Measurements from ENCODE around the gene RCOR3. TPM values are rescaled to one million over a fixed set of nuclear protein-coding genes. Genes with fewer than 3 reads are reported as not detected.

RCOR3 gene
- total RNA-seq, 1 donor = 39.8 TPM

DNA sequence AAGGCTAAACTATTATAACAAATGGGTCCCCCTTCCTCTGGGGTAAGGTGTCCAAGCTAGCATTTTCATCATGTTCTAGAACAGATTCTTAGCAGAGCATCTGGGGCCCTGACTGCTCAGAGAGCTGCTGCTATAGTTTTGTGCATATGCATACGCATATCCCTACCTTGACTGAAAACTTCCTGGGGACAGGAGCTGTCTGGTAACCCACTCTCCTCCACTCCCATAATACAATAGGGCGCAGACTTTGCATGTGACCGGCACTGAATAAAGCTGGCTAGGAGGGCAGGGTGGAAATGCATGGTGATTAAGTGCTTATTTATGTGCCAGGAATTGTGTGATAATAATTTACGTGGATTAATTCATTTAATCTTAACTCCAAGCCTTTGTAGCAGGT, 79.1 kb downstream of the RCOR3 start:
- no peaks in the 10 kb centered on the region for H3K36me3 ChIP-seq (ENCODE audit: insufficient read depth, low read length)
- H3K4me3 ChIP-seq (ENCODE audit: insufficient read depth, low read length) = no peak overlapping the region
- H2AFZ ChIP-seq (ENCODE audit: low read length) = no peak overlapping the region
- no peak overlapping the region for H3K27ac ChIP-seq (ENCODE audit: low read depth, low read length)
- H3K4me2 ChIP-seq (ENCODE audit: insufficient read depth, low read length) = no peak overlapping the region
- H4K20me1 ChIP-seq (ENCODE audit: insufficient read depth, low read length) = peaks cover 34% of the 10 kb centered on the region
- peaks cover 69% of the 10 kb centered on the region for H3K79me2 ChIP-seq (ENCODE audit: insufficient read depth, low read length)
- H3K9me3 ChIP-seq (ENCODE audit: low read depth, low read length) = no peaks in the 10 kb centered on the region
- H3K27me3 ChIP-seq (ENCODE audit: insufficient read depth, low read length) = no peaks in the 10 kb centered on the region
- no peak for DNase-seq (ENCODE audit: insufficient read length, low spot score, missing footprints)
- TF ChIP-seq, protein P1, sequence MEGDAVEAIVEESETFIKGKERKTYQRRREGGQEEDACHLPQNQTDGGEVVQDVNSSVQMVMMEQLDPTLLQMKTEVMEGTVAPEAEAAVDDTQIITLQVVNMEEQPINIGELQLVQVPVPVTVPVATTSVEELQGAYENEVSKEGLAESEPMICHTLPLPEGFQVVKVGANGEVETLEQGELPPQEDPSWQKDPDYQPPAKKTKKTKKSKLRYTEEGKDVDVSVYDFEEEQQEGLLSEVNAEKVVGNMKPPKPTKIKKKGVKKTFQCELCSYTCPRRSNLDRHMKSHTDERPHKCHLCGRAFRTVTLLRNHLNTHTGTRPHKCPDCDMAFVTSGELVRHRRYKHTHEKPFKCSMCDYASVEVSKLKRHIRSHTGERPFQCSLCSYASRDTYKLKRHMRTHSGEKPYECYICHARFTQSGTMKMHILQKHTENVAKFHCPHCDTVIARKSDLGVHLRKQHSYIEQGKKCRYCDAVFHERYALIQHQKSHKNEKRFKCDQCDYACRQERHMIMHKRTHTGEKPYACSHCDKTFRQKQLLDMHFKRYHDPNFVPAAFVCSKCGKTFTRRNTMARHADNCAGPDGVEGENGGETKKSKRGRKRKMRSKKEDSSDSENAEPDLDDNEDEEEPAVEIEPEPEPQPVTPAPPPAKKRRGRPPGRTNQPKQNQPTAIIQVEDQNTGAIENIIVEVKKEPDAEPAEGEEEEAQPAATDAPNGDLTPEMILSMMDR (IDR thresholded peaks at IDR 0.05; ENCODE audit: extremely low read depth, low read depth, low read length) = no peak
- no peaks in the 10 kb centered on the region for H3K4me1 ChIP-seq (ENCODE audit: insufficient read depth, low read length)

DNA sequence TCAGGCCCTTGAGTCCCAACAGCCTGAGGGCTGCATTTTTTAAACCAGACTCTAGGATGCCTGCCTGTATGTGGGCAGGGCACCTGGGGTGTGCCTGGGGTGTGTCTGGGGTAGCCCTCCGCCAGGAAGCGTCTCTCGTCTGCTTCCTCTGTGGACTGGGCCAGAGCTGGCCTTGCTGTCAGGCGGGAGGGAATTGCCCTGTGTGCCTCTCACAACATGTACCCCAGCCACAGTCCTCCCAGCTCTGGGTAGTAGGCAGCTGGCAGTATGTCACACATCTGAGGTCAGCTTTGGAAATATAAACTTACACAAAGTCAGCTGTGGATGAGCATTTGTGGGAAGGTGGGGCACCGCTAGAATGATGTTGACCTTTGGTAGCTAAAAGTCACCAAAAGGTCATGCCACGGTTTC, 80.5 kb downstream of the RCOR3 start:
- Histone ChIP-seq H3K27me3 (ENCODE audit: insufficient read depth, low read length) (no peaks in the 10 kb centered on the region), H3K79me2 (ENCODE audit: insufficient read depth, low read length) (peaks cover 57% of the 10 kb centered on the region), H3K9me3 (ENCODE audit: low read depth, low read length) (no peaks in the 10 kb centered on the region), H3K4me2 (ENCODE audit: insufficient read depth, low read length) (no peak overlapping the region), H4K20me1 (ENCODE audit: insufficient read depth, low read length) (peaks cover 27% of the 10 kb centered on the region), H3K4me1 (ENCODE audit: insufficient read depth, low read length) (no peaks in the 10 kb centered on the region), H3K27ac (ENCODE audit: low read depth, low read length) (no peak overlapping the region), H3K36me3 (ENCODE audit: insufficient read depth, low read length) (no peaks in the 10 kb centered on the region), H2AFZ (ENCODE audit: low read length) (no peak overlapping the region), H3K4me3 (ENCODE audit: insufficient read depth, low read length) (no peak overlapping the region)
- DNase-seq (ENCODE audit: insufficient read length, low spot score, missing footprints) = no peak
- TF ChIP-seq, protein P1 (IDR thresholded peaks at IDR 0.05; ENCODE audit: extremely low read depth, low read depth, low read length) = no peak

DNA sequence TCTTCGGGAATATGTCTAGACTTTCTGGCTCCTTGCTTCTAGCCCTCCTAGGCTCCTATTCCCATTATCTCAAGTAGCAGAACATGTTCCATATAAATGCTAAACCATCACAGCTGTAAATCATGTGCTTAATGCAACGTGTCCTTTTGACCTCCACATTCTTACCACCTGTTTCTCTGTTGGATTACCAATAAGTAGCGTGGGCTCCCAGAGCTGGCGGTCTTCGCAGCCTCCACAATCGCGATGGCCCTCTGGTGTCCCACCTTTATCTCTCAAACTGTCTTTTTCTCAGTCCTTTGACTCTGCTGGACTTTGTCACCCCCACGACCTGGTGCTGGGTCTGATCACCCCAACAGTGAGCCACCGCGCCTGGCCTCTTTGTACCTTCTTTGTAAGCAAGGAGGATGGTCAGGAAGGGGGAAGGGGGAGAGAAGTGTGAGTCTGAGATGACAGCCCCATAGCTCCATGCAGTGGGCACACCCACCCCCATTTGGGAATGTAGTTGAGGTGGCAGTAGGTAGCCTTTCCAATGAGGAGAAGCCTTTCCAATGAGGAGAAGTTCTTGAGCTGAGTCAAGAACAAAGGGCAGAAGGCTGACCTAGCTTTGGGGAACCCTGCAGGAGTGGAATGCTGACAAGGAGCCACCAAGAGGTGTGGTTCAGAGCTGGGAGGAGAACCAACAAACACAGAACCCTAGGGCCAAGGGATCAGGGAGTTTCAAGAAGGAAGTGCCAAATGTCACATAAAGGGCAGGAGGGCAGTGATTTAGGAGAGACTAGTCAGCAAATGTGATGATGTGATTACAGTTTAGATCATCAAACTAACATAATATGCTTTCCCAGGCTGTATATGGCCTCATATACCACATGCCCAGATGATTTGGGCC, 81.7 kb downstream of the RCOR3 start:
- H3K27ac ChIP-seq (ENCODE audit: low read depth, low read length) = no peak overlapping the region
- no peaks in the 10 kb centered on the region for H3K9me3 ChIP-seq (ENCODE audit: low read depth, low read length)
- H3K27me3 ChIP-seq (ENCODE audit: insufficient read depth, low read length) = no peaks in the 10 kb centered on the region
- no peak overlapping the region for H3K4me2 ChIP-seq (ENCODE audit: insufficient read depth, low read length)
- peaks cover 16% of the 10 kb centered on the region for H4K20me1 ChIP-seq (ENCODE audit: insufficient read depth, low read length)
- no peaks in the 10 kb centered on the region for H3K4me1 ChIP-seq (ENCODE audit: insufficient read depth, low read length)
- H3K36me3 ChIP-seq (ENCODE audit: insufficient read depth, low read length) = no peaks in the 10 kb centered on the region
- no peak overlapping the region for H2AFZ ChIP-seq (ENCODE audit: low read length)
- H3K79me2 ChIP-seq (ENCODE audit: insufficient read depth, low read length) = peaks cover 49% of the 10 kb centered on the region
- DNase-seq (ENCODE audit: insufficient read length, low spot score, missing footprints) = no peak
- TF ChIP-seq, protein P1 (IDR thresholded peaks at IDR 0.05; ENCODE audit: extremely low read depth, low read depth, low read length) = no peak
- no peak overlapping the region for H3K4me3 ChIP-seq (ENCODE audit: insufficient read depth, low read length)

DNA sequence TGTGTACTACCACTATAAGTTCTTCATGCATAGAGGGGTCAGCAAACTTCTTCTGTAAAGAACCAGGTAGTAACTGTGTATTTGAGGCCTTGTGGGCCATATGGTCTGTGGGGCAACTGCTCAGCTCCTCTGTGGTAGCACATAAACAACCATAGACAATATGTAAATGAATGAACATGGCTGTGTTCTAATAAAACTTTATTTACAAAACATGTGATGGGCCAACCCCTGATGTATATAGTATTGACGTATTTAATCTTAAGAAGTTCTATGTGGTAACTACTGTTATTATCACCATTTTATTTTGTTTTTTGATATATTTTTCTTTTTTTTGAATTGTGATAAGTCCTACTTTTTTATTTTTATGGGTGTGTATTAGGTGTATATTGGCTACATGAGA, 82.8 kb downstream of the RCOR3 start:
- no peaks in the 10 kb centered on the region for H3K36me3 ChIP-seq (ENCODE audit: insufficient read depth, low read length)
- DNase-seq (ENCODE audit: insufficient read length, low spot score, missing footprints) = no peak
- TF ChIP-seq, protein P1 (IDR thresholded peaks at IDR 0.05; ENCODE audit: extremely low read depth, low read depth, low read length) = no peak
- no peaks in the 10 kb centered on the region for H3K4me1 ChIP-seq (ENCODE audit: insufficient read depth, low read length)
- H3K79me2 ChIP-seq (ENCODE audit: insufficient read depth, low read length) = peaks cover 37% of the 10 kb centered on the region
- H3K27ac ChIP-seq (ENCODE audit: low read depth, low read length) = no peak overlapping the region
- H3K9me3 ChIP-seq (ENCODE audit: low read depth, low read length) = no peaks in the 10 kb centered on the region
- H4K20me1 ChIP-seq (ENCODE audit: insufficient read depth, low read length) = peaks cover 18% of the 10 kb centered on the region
- H2AFZ ChIP-seq (ENCODE audit: low read length) = no peak overlapping the region
- H3K27me3 ChIP-seq (ENCODE audit: insufficient read depth, low read length) = no peaks in the 10 kb centered on the region
- no peak overlapping the region for H3K4me3 ChIP-seq (ENCODE audit: insufficient read depth, low read length)
- no peak overlapping the region for H3K4me2 ChIP-seq (ENCODE audit: insufficient read depth, low read length)
